BE2C (cell line): ENCODE data around the gene TDRD15.
"Not testable (repeated sequence)": the region's sequence is repeated elsewhere in the genome, so short reads cannot be mapped to it uniquely, and the experiment has no call there.

Experiments used
- DNase-seq: peaks from one replicate; pipeline ENCODE4 v3.0.0-alpha.2; 2020
- H3K27me3 ChIP-seq: fragments of 250-450 bp; sonication (Bioruptor Pico); 2 replicates; pipeline ENCODE4 v1.5.1; 2020; ENCODE audit warnings: mild to moderate bottlenecking
- H3K36me3 ChIP-seq: fragments of 250-450 bp; sonication (Bioruptor Pico); 2 replicates; pipeline ENCODE4 v1.5.1; 2020; ENCODE audit warnings: mild to moderate bottlenecking
- H3K4me1 ChIP-seq: fragments of 250-450 bp; sonication (Bioruptor Pico); 2 replicates; pipeline ENCODE4 v1.5.1; 2020
- H3K4me3 ChIP-seq: 2 replicates; pipeline ENCODE4 v1.5.1; 2011; ENCODE audit warnings: low read depth, low read length
- H3K9me3 ChIP-seq: fragments of 250-450 bp; sonication (Bioruptor Pico); 2 replicates; pipeline ENCODE4 v1.5.1; 2020
- TF ChIP-seq, protein P1 (sequence below): IDR thresholded peaks from 2 replicates; pipeline ENCODE4 v1.5.1; 2012; ENCODE audit warnings: mild to moderate bottlenecking, low read depth, low read length

Gene TDRD15

DNA sequence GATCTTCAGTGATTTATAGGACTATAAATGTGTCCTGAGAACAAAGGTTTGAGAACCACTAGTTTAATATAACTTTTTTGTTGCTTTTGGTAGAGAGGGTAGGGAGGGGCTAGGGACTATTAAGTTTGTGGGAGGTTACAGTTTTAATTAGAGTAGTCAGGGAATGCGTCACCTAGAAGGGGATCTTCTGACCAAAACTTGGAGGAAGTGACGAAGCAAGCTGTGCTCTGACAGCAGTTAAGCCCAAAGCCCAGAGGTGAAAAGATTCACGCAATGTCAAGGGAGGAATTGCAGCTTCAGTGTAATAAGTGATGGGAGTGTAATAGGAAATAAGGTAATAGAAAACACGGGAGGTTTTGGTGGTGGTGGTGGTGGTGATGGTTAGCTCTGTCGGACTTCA is 8.1 kb downstream of the TDRD15 start:
- TF ChIP-seq, protein P1, sequence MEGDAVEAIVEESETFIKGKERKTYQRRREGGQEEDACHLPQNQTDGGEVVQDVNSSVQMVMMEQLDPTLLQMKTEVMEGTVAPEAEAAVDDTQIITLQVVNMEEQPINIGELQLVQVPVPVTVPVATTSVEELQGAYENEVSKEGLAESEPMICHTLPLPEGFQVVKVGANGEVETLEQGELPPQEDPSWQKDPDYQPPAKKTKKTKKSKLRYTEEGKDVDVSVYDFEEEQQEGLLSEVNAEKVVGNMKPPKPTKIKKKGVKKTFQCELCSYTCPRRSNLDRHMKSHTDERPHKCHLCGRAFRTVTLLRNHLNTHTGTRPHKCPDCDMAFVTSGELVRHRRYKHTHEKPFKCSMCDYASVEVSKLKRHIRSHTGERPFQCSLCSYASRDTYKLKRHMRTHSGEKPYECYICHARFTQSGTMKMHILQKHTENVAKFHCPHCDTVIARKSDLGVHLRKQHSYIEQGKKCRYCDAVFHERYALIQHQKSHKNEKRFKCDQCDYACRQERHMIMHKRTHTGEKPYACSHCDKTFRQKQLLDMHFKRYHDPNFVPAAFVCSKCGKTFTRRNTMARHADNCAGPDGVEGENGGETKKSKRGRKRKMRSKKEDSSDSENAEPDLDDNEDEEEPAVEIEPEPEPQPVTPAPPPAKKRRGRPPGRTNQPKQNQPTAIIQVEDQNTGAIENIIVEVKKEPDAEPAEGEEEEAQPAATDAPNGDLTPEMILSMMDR = no peak
- no peak for DNase-seq
- H3K4me3 ChIP-seq = no peak overlapping the region

GRCh38 chr2:21135585-21135984 is 11.8 kb downstream of the TDRD15 start:
- H3K9me3 ChIP-seq = no peaks in the 10 kb centered on the region
- H3K4me1 ChIP-seq = no peaks in the 10 kb centered on the region
- H3K27me3 ChIP-seq = no peaks in the 10 kb centered on the region
- no peaks in the 10 kb centered on the region for H3K36me3 ChIP-seq
- DNase-seq = no peak
- no peak overlapping the region for H3K4me3 ChIP-seq
- TF ChIP-seq, protein P1 = no peak

More for the DNA sequence above, 8.1 kb downstream of the TDRD15 start:
- H3K27me3 ChIP-seq = no peaks in the 10 kb centered on the region
- H3K36me3 ChIP-seq = no peaks in the 10 kb centered on the region
- no peaks in the 10 kb centered on the region for H3K4me1 ChIP-seq
- no peaks in the 10 kb centered on the region for H3K9me3 ChIP-seq

DNA sequence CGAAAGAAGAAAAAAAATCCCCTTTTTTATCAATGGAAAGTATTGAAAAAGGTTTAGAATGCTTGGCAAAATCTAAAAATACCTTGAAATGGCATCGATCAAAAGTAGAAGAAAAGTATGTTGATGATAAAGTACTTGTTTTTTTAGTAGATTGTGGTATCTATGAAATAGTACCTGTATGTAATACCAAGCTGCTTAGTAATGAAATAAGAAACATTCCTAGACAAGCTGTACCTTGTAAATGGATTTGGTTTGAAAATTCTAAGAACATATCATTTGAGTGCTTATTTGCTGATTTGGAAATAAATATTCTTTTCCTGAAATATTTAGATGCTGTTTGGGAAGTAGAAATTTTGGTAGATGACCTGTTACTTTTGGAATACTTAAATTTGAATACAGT is 18.4 kb downstream of the TDRD15 start:
- Histone ChIP-seq H3K36me3 (no peaks in the 10 kb centered on the region), H3K4me1 (no peaks in the 10 kb centered on the region), H3K9me3 (no peaks in the 10 kb centered on the region), H3K27me3 (no peaks in the 10 kb centered on the region), H3K4me3 (no peak overlapping the region)
- DNase-seq = no peak
- TF ChIP-seq, protein P1 = no peak

GRCh38 chr2:21146638-21147037 is 22.9 kb downstream of the TDRD15 start:
- DNase-seq = no peak
- H3K4me3 ChIP-seq = no peak overlapping the region
- TF ChIP-seq, protein P1 = no peak
- no peaks in the 10 kb centered on the region for H3K9me3 ChIP-seq
- no peaks in the 10 kb centered on the region for H3K36me3 ChIP-seq
- no peaks in the 10 kb centered on the region for H3K4me1 ChIP-seq
- H3K27me3 ChIP-seq = no peaks in the 10 kb centered on the region

DNA sequence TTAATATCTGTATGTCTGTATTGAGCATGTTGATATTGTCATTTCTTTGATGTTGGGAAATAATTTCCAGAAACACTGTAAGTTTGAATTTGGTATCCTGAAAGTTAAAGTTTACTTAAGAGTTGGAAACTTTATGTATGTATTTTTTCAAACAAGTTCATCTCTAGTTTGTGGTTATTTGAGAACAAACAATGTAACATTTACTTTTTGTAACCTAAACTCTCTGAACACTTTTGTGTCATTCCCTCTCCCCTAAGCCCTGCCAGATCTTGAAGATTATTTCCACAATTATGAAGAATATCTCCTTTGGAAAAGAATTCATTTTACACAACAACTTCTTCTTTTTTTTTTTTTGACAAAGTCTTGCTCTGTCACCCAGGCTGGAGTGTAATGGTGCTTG is 24.9 kb downstream of the TDRD15 start:
- no peaks in the 10 kb centered on the region for H3K36me3 ChIP-seq
- H3K27me3 ChIP-seq = no peaks in the 10 kb centered on the region
- no peaks in the 10 kb centered on the region for H3K9me3 ChIP-seq
- TF ChIP-seq, protein P1 = no peak
- DNase-seq = no peak
- H3K4me1 ChIP-seq = no peaks in the 10 kb centered on the region
- no peak overlapping the region for H3K4me3 ChIP-seq

GRCh38 chr2:21151234-21151633 is 27.5 kb downstream of the TDRD15 start:
- H3K9me3 ChIP-seq, DNase-seq, H3K4me3 ChIP-seq: not testable (repeated sequence)

More at GRCh38 chr2:21151234-21151633, 27.5 kb downstream of the TDRD15 start:
- H3K27me3 ChIP-seq, H3K36me3 ChIP-seq, H3K4me1 ChIP-seq: not testable (repeated sequence)
